Measurements from ENCODE around the gene GABBR2.

The GABBR2 gene

DNA sequence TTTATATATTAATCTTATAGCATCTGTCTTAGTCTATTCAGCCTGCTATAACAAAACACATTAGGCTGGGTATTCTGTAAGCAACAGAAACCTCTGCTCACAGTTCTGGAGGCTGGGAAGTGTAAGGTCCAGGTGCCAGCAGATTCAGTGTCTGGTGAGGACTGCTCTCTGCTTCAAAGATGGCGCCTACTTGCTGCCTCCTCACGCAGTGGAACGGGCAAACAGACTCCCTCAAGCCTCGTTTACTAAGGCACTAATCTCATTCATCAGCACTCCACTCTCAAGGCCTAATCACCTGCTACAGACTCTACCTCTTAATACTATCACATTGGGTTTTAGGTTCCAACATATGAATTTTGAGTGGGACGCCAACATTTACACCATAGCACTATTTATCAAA lies 448.1 kb downstream of the GABBR2 start:
- DNase-seq (ENCODE audit: low read depth in 3 of 3): no peak

DNA sequence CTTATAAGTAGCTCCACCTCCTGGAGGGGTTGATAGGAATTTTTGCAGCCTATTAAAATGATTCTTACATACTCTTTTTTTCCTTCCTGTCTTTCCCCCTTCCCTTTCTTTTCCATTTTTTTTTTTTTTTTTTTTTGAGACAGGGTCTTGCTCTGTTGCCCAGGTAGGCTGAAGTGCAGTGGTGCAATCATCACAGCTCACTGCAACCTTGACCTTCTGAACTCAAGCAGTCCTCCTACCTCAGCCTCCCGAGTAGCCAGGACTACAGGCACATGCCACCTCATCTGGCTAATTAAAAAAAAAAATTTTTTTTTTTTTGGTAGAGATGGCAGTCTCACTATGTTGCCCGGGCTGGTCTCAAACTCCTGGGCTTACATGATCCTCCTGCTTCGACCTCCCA lies 448.9 kb downstream of the GABBR2 start:
- DNase-seq (ENCODE audit: low read depth in 3 of 3): no peak

DNA sequence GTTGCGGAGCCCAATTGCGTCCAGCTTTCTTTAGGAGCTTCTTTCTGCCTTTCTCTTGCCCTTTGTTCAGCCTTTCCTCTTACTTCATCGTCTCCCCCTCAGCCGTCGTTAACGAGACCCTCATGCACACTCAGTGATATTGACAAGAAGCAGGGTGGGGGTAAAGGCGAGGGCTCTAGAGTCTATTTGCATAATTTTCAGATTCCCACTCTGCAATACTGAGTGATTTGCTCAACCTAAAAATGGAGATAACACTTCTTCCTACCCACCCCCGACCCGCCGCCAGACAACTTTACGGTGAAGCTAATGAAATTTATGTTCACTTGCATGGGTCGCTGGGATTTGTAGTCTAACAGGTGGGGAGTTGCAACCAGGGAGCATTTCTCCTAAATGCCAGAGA lies 452.0 kb downstream of the GABBR2 start:
- peak in 2 of 3 experiments; percentile 12 for DNase-seq (ENCODE audit: low read depth in 3 of 3)

DNA sequence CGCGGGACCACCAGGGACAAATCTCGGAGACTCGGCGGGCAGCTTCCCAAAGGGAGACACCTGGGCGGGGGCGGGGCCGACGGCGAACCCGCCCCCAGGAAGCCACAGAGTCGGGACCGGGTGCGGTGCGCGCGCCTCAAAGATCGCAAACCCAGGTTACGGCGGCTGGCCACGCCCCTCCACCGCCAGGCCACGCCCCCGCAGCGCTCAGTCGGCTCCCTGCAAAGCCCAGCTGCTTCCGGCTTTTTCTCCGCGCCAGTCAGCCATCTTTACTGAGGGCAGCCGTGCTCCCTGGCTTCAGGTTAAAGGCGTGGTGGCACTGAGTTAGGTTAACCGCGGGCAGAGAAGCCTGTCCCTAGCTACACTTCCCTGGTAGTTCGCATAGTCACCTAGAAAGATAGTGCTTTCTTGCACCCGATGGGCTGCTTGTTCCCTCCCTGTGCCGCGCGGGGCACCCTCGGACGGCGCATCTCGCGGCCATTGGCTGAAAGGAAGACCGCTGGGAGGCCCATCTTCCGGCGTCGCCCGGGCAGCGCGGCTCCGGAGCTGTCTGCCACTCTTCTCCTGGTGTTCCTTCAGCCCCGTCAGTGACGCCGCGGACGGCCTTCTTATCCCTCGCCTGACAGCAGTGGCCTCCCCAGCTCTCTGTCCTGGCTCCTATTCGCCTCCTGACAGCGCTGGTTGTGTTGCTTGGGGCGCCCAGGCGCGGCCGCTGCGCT lies 453.0 kb downstream of the GABBR2 start, which contains the start of gene TBC1D2:
Gene TBC1D2, minus strand, starts transcription at position 72 of the 719 bp plus-strand sequence. CDS start 108 bp downstream, outside the sequence.
- peak; percentile 95 to 97 (median 96) for DNase-seq (ENCODE audit: low read depth in 3 of 3)

DNA sequence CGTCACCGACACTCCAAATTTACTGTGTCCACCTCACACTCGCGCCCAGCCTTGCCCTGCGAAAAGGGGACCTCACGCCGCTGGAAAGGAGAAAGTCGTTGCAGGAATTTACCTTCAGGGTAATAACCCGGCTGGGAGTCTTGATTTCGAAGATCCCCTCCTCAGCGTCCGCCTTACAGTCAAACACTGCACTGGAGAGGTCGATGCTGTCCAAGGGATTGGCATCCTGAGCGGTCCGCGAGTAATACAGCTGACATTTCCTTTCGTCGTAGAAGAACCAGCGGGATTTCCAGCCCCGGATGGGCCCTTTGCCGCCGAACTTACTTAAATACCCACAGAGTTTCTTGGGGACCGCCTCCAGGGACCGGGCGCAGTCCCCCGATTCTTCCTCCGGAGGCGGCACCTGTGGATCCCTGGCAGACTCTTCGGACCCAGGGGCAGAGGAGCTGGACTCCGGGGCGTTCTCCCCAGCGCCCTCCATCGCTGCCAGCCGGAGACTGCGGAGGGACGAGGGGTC lies 453.6 kb downstream of the GABBR2 start:
- no peak for DNase-seq (ENCODE audit: low read depth in 3 of 3)

DNA sequence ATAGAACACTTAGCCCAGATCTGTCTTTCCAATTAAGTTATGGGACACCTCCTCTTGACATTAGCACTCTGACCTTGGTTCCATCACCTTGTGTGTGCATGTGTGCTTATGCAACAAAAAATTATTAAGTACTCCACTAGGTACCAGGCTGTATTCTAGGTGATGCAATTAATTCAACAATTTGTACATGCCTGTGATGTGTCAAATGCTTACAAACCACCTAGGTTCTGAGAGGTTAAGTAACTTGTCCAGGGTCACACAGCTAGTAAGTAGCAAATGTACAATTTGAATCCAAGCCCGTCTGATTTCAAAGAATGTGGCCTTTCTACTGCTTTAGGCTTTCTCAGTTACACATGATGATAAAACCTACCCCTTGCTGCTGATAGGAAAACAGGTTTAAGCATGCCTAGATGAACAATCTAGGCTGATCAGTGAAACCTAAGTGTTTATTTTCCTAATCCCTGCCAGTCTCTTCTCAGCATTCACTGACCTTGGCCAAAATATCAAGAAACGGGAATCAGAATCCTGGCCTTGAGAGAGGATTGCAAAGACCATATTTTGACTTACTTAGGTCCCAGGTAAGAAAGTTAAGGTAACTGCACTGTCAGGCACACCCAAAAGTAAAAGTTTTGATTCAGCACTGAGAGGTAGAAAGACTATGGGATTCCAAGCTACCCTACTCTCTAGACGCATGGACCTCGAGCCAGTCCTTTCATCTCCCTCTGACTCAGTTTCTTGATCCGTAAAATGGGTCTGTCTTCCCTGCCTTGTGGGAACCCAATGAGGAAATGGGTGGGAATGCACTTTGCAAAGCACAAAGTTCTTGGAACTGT lies 454.3 kb downstream of the GABBR2 start:
- DNase-seq (ENCODE audit: low read depth in 3 of 3): no peak

DNA sequence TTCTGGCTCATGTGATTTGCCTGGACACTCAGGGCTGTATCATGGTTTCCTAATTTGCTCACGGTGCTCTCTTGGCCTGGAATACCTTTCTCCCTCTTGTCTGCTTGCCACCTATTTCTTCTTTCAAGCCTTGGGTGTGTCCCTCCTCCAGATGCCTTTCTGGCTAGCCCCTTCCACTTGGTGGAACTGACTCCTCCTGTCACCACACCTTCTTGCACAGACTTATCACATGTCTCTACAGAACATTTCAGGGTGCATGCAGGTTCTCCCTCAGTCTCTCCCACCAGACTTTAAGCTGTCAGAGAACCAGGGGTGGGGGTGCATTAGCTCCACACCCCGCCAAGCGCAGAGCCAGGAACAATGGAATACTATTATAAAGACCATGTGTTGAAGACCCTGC lies 455.2 kb downstream of the GABBR2 start:
- no peak for DNase-seq (ENCODE audit: low read depth in 3 of 3)

DNA sequence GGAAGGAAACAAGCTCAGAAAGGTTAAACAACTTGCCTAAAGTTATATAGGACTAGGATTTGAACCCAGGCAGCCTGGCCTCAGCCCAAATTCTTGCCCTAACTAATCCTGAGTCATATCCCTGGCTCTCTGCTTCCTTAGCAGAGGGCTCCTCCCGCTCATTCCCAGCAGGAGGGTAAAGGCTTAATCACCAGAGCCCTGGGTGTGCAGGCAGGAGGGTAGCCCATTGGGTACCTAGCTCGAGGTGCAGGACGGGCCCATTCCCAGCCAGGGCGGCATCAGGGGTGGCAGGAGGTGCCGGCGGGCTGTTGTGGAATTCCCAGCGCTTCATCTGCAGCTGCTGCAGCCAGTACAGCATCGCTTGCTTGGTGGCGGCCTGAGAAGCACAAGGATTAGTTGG lies 457.2 kb downstream of the GABBR2 start:
- DNase-seq (ENCODE audit: low read depth in 3 of 3): no peak

DNA sequence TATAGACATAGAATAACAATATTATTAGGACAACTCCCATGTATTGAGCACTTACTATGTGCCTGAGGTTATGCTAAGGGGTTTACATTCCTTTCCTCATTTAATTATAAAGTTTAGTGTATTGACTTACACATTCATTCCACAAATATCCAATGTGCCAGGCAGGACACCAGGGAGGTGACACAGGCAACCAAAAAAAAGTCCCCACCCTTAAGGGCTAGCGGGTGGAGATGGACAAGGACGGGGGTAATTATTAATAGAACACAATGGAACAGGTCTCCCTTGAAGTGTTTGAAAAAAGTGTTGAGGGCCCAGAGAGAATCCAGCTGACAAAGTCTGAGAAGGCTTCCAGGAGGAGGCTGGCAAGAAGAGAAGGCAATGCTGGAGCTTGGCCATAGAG lies 459.0 kb downstream of the GABBR2 start:
- DNase-seq (ENCODE audit: low read depth in 3 of 3): no peak

DNA sequence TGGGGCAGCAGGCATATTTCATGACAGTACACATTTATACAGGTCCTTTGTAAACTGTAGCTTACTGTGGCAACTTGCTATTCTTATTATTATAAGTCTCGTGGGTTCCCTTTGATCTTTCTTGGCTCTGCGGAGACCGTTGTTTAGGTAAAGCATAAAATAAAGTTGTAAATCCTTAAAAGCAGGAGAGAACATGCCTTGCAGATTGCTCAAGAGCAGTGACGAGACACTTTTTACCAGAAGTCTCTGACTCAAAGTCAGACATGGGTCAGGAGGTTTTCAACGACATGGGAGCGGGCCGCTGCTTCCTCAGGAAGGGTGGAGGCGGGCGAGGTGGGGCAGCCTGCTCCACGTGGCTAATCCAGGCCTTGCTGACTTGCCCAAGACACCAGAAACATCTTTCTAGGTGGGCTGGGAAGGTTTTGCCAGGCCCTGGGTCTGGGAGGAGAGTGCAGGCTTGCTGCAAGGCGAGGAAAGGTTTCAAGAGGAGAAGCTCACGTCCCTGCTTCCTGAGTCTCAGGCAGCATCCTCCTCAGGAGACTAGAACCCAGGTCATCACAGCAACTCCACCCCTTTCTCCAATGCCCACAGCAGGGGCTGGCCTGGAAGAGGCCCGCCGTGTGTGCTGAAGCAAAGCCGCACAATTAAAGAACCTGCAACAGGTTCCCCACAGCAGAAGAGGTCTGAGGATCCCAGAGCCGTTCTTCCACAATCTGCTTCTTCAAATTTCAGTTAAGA lies 459.8 kb downstream of the GABBR2 start:
- DNase-seq (ENCODE audit: low read depth in 3 of 3): peak in 1 of 3 experiments; percentile 19

DNA sequence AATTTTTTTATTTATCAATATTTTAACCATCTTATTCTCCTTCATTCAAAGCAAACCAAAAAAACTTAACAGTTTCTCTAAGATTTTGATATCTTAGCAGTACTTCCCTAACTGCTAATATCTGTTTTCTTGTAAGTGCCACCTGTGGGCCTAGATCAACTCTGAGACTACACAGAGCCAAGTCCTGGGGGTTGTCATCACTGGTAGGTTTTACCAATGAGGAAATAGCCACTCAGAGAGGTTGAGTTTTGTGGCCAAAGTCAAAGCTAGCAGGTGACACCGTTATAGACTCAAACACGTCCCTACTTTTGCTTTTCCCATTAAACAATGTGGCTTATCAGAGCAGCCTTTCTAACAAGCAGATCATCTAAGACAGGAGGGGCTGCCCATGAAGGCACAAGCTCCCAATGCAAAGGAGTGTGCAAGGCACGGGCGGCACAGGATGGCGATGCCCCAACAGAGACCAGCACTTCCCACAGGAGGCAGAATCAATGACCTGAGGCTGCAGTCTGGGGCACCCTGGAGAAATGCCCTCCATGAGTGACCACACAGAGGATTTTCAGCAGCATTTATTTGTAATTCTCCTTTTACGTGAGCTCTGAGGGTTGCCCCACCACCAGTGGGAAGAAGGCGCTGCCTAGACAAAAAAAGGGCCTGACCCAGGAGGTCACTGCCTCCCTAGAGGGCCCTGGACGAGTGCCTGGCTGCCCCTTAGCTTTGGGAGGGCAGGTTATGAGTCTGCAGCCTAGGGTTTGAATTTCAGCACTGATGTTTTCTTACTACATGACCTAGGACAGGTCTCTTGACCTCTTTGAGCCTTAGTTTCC lies 460.7 kb downstream of the GABBR2 start:
- DNase-seq (ENCODE audit: low read depth in 3 of 3): no peak

DNA sequence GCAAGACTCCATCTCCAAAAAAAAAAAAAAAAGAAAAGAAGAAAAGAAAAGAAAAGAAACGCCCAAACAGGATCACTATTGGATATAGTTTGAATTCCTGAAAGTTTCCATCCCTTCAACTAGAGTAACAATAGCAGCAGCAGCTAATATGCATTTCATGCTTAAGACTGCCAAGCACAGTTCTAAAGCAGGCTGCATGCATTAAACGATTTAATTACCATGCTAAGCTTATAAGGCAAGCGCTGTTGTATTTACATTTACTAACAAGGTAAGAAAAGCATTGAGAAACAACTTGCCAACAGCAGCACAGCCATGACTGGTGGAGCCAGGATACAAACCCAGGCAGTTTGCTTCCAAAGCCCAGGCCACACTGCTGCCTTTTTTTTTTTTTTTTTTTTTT lies 466.3 kb downstream of the GABBR2 start:
- DNase-seq (ENCODE audit: low read depth in 3 of 3): no peak

DNA sequence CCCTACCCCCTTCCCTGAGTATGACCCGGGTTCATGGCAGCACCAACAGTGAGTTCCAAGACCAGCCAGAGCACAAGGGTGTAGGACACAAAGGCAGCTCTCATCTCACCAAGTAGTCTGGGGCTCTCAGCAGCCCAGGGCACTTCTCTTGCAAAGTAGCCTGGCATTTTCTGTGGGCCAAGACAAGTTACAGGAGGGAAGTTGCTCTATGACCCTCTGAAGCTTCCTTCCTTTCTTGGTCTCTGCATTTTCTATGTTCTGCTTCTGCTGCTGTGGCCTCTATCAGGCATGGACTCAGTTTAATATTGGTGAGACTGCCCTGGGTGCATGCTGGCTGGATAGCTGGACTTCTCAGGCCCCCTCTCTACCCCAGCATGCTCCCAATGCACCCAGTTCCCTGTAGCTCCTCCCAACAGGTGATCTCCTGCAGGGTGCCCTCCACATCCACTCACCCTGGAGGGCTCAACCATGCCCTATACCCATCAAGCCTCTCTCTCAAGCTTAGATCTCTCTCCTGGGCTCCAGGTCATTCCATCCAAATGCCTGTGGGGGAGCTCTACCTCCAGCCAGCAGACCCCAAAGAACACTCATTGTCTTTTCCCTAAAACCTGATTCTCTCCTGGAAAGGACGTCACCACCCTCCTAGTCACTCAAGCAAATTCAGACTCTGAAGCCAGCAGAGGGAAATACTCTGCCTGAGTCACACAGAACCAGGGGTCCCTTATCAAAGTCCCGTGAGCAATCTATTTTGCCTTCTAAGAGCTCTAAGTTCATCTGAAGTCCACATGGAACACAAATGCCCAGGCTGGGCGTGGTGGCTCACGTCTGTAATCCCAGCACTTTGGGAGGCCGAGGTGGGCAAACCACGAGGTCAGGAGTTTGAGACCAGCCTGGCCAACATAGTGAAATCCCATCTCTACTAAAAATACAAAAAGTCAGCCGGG lies 467.1 kb downstream of the GABBR2 start:
- DNase-seq (ENCODE audit: low read depth in 3 of 3): no peak

DNA sequence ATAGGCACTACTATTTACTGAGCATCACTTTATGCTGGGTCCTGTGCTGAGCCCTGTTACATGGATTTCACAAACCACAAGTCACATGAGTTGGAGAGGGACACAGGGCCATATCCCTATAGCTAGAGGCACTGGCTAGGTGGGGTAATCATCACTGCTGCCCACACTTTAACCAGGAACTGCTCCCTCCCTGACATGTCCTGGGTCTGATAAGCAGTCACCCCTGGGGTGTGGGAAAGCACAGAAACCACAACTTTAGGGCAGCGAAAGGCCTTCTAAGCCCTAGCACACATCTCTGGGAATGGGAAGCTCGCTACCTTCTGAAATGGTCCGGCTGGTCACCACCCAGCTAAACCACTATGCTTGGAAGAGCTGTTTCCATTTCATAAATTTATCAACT lies 468.3 kb downstream of the GABBR2 start:
- DNase-seq (ENCODE audit: low read depth in 3 of 3): no peak
